ENCODE data around the gene VAV1.

DNA sequence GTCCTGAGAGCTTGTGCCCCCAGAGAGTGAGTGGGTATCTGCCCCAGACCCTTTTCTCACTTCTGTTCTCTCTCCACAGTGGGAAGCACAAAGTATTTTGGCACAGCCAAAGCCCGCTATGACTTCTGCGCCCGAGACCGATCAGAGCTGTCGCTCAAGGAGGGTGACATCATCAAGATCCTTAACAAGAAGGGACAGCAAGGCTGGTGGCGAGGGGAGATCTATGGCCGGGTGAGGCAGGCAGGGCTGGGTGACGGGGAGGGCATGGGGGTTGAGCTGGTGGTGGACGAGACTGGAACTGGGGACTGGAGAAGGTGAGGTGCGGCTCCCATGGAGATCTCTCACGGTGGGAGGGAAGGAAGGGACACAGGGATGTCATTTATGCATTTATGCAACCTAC is 81.4 kb downstream of the VAV1 start:
- TF ChIP-seq, protein P1, sequence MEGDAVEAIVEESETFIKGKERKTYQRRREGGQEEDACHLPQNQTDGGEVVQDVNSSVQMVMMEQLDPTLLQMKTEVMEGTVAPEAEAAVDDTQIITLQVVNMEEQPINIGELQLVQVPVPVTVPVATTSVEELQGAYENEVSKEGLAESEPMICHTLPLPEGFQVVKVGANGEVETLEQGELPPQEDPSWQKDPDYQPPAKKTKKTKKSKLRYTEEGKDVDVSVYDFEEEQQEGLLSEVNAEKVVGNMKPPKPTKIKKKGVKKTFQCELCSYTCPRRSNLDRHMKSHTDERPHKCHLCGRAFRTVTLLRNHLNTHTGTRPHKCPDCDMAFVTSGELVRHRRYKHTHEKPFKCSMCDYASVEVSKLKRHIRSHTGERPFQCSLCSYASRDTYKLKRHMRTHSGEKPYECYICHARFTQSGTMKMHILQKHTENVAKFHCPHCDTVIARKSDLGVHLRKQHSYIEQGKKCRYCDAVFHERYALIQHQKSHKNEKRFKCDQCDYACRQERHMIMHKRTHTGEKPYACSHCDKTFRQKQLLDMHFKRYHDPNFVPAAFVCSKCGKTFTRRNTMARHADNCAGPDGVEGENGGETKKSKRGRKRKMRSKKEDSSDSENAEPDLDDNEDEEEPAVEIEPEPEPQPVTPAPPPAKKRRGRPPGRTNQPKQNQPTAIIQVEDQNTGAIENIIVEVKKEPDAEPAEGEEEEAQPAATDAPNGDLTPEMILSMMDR (IDR thresholded peaks at IDR 0.05; ENCODE audit: poor library complexity, severe bottlenecking), result no peak
- TF ChIP-seq, protein P2, sequence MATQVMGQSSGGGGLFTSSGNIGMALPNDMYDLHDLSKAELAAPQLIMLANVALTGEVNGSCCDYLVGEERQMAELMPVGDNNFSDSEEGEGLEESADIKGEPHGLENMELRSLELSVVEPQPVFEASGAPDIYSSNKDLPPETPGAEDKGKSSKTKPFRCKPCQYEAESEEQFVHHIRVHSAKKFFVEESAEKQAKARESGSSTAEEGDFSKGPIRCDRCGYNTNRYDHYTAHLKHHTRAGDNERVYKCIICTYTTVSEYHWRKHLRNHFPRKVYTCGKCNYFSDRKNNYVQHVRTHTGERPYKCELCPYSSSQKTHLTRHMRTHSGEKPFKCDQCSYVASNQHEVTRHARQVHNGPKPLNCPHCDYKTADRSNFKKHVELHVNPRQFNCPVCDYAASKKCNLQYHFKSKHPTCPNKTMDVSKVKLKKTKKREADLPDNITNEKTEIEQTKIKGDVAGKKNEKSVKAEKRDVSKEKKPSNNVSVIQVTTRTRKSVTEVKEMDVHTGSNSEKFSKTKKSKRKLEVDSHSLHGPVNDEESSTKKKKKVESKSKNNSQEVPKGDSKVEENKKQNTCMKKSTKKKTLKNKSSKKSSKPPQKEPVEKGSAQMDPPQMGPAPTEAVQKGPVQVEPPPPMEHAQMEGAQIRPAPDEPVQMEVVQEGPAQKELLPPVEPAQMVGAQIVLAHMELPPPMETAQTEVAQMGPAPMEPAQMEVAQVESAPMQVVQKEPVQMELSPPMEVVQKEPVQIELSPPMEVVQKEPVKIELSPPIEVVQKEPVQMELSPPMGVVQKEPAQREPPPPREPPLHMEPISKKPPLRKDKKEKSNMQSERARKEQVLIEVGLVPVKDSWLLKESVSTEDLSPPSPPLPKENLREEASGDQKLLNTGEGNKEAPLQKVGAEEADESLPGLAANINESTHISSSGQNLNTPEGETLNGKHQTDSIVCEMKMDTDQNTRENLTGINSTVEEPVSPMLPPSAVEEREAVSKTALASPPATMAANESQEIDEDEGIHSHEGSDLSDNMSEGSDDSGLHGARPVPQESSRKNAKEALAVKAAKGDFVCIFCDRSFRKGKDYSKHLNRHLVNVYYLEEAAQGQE (IDR thresholded peaks at IDR 0.05; ENCODE audit: borderline replicate concordance), result no peak
